AG08395 (cell line): ENCODE measurements around the gene SLC35F3.
"Not testable (repeated sequence)": the region's sequence is repeated elsewhere in the genome, so short reads cannot be mapped to it uniquely, and the experiment has no call there.

Source experiments
- DNase-seq: peaks from one replicate; pipeline ENCODE4 v3.0.0; 2012; ENCODE audit warnings: mixed read lengths, low spot score

The SLC35F3 gene

DNA sequence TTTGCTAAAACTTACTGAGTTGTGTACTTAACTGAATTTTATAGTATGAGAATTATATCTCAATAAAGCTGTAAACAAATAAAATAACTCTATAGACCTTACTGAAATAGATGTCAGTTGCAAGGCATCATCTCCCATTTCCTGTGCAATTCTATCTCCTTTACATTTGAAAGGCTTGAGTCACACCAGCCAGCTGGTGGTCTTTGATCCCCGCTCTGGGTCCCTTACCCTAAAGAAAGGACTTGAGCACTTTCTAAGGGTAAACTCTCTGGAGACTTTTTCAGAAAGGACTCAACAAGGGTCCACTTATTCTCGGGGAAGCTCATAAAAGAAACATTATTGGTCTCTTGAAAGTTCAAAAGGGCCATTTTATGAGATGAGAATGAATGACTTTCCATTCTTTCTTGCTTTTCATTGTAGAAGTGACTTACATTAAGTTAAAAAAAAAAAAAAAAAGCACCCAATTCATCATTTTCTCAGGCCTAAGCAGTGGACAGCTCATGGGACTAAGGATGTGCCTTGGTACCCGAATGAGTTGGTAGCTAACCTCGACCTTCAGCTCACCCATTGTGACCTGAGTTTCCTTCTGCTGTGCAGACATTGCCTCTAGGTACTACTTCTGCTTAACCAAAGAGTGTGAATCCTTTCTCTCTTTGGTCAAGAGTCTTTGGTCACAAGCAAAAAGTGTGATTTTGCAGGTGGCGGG, 321.8 kb downstream of the SLC35F3 start:
- no peak for DNase-seq

DNA sequence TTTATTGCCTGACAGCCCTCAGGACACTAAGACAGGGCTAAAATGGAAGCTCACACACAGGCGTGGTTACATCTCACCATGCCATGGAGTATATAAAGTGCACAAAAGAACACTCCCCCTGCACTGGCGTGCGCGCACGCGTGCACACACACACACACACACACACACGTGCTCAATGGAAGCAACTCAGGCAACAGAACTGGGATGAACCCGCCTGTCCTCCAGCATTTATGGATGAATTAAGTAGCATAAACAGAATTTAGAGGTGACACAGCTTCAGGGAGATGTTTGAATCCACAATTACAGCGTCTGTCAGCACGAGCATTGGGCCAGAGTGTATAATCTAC, 322.3 kb downstream of the SLC35F3 start:
- no peak for DNase-seq

DNA sequence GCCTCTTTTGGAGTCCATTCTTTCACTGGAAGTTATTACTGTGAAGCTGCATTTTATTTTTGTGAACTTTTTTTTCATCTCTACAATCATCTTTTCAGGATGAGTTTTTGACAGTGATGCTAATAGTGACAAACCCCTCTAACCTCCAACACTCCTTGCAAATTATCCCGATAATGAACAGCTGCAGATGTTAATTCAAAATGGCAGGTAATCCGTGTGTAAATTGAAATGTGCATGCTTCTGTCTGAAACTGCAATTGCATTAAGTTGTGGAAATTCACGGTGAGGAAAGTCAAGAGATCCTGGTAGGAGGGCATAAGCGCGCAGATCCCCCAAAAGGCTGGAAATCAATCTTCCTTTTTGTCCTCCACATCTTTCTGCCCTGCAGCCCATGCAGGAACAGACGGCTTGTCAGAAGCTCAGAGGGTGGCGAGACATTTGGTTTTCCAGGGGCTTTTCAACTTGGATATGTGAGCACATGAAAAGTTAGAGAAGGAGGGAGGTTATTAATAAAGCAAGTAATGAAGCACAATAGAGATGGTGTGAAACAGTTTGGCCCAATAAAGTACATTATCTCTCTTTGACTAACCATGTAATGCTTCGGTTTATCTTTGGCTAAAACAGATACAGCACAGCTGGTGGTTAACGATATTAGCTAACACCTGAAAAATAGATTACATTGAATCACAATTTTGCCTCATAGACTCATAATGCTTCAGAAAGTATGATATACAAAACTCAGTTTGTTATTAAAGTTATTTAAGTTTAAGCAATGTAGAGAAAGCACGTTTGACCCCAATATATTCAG, 325.3 kb downstream of the SLC35F3 start:
- DNase-seq: no peak

DNA sequence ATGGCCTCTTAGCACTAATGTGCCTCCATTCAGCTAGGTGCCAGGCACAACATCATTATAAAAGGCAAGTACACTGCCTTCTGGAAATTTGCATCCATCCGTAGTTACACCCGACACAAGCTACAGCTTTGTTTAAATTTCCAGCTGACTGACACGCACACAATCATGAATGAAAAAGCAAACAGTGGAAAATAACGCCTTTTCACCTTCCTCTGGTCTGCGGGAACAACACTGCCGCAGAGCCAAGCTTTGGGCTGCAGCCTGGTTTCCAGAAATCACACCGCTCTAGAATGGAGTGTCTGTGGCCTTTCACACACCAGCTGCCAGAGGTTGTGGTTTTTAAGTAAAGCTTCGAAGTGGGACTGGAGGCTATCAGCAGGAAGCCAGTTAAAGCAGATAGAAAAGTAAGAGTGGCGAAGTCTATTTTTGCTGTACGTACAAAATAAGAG, 326.0 kb downstream of the SLC35F3 start:
- DNase-seq: no peak

DNA sequence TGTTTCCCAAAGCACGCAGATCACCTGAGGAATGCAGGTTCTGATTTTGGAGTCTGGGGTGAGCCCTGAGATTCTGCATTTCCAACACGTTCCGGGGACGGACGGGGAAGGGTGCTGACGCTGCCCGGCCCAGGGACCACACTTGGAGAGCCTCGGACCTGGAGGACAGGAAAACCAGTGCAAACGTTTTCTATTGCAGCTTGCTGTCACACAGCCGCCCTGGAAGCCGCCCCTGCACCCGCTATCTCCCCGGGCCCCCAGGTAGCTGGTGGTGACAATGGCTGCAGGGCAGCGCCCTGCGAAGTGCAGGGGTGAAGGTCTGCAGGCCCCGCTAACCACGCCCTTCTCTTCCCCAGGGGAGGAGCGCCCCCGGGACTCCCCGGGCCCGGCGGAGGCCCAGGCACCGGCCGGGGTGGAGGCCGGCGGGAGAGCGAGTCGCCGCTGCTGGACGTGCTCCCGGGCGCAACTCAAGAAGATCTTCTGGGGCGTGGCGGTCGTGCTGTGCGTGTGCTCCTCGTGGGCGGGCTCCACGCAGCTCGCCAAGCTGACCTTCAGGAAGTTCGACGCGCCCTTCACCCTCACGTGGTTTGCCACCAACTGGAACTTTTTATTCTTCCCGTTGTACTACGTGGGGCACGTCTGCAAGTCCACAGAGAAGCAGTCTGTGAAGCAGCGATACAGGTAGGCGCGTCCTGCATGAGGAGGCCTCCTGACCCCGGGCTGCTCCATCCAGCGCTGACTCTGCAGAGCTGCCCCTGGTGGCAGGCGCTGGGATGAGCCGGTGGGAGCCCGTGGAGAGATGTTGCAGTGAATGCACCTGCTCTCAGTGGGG, 326.8 kb downstream of the SLC35F3 start:
- DNase-seq: no peak

- DNase-seq: no peak
Measured at GRCh38 chr1:234231893-234232276, 327.4 kb downstream of the SLC35F3 start.

DNA sequence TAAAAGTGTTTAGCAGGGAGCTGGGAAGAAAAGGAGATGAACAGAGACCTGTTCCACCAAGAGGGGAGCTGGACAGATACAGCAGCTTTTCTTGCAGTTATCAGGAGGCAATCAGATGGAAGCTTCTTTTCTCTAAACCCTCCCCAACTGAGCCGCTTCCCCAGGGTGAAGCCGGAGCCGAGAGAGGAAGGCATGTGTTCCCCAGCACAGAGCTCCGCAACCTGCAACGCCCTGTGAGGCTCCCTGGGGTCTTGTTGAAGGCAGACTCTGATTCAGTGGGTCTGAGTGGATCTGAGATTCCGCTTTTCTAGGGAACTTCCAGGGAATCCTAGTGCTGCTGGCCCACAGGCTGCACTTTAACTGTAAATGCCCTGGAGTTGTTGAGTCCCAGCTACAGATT, 329.7 kb downstream of the SLC35F3 start:
- no peak for DNase-seq

DNA sequence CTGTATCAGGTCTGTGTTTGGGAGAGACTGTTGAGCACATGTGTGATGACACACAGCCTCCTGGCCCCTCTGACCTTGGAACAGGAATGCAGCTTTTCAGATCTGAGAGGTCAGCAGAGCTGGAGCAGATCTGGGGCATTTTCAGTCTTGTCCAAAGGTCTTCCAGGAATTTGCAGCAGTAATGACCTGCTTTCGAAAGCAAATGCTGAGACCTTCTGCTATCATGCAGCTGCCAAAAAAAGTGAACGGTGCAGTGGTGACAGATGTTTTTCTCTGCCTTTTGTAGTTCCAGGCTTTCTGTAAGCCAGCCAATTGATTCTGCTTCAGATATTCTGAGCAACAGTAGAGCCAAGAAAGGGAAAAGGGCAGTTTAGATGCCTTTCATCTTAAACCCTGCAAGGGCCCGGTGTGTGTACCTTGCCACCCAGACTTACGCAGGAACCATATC, 331.0 kb downstream of the SLC35F3 start:
- no peak for DNase-seq

DNA sequence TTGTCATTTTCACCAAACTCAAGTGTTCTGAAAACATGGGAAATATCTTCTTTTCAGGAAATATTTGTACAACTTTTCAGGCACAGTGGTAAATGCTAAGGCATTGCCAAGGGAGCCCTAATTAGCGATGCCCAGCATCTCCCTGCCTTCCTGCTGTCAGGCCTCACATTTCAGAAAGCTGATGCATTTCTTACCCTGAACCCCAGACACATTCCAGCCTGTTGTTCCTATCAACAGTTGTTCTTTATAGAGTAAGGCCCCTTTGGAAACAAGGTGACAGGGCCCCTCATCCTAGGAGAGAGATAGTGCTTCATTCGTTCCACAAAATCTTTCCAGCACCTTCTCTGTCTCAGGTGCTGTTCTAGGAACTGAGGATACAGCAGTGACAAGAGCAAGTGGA, 332.9 kb downstream of the SLC35F3 start:
- no peak for DNase-seq

GRCh38 chr1:234238060-234238459, 333.6 kb downstream of the SLC35F3 start:
- no peak for DNase-seq

GRCh38 chr1:234239515-234239914, 335.0 kb downstream of the SLC35F3 start:
- no peak for DNase-seq

- no peak for DNase-seq
Measured at GRCh38 chr1:234239936-234240335, 335.5 kb downstream of the SLC35F3 start.

DNA sequence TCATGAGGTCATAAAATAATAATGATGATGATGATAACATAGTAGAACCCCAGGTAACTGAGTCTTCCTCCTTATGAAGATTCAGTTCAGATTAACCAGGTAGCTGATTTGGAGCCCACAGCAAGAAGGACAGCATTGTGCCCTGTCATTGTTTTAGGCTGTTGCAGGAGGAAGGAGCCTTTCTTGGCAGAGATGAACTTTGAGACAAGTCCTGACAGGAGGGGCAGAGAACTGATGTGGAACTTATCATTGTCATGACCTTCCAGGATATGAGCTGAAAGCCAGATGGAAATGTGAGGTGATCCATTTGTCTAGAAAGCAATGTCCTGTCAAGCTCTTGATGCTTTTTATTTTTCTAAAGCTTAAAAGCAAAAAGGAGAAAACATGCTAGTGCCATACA, 336.2 kb downstream of the SLC35F3 start:
- no peak for DNase-seq

DNA sequence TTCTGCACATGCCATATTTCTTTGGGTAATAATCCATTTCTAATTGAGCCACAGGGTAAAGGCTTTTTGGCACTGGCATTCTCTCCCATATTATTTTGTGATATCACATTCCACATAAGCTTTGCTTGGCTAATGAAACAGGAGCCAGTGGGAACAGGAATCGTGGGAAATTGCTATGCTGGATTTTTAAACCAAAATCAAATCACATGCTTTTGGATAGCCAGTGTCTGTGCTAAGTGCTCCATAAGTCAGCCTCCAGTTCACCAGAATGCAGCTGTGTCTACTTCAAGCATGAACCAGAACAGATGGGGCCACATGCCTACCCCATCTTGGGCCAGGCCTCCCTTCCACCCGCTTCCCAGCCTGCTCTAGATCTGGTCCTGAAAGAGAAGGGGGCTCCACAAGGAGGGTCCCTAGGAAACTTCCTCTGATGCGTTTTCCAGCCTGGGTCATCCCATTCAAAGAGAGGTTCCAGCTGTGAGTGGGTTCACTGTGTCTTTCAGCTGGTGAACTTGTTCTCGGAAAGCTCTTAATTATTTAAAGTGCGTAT, 337.5 kb downstream of the SLC35F3 start:
- no peak for DNase-seq

- no peak for DNase-seq
Measured at GRCh38 chr1:234243521-234244260, 339.2 kb downstream of the SLC35F3 start.

- no peak for DNase-seq
Measured at GRCh38 chr1:234244482-234244881, 340.0 kb downstream of the SLC35F3 start.

DNA sequence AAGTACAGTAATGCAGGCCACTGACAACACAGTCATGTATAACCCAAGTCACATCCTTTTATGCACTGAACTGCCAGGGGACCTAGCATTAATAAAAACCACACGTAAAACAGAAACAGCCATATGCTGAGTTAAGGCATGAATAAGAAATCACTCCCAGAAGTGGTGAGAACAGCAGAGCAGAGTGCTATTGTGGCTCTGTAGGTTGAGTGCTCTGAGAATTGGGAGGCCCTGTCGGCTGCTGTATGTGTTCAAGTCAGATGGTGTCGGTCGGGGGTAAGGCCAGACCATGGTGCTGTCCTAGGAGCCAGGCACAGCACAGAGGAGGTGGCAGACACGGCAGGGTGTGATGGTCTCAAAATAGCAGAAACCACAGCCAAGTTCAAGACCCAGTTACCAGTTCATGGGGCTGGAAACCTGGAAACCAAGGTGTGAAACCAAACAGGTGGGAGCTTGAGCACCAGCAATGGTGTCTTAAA, 342.2 kb downstream of the SLC35F3 start:
- DNase-seq: no peak

- not testable (repeated sequence) for DNase-seq
Measured at GRCh38 chr1:234247746-234248145, 343.3 kb downstream of the SLC35F3 start.

- no peak for DNase-seq
Measured at GRCh38 chr1:234250747-234251146, 346.3 kb downstream of the SLC35F3 start.

DNA sequence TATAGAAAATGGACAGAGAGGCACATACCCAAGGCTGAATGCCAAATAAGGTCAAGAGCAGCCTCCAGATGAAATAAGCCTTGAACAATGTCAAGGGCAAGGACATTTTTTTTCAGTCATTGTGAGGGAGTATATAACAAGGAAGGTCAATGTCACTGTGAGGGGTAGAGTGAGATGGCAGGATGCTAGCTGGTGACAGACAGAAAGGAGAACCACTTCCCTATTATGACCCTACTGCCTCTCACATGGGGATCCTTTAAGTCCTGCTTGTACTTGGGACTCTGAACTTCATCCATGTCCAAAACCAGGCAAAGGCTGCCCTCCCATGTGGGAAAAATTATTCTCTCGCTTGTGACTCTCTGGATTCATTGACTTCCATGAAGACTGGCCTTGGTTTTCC, 349.3 kb downstream of the SLC35F3 start:
- no peak for DNase-seq

DNA sequence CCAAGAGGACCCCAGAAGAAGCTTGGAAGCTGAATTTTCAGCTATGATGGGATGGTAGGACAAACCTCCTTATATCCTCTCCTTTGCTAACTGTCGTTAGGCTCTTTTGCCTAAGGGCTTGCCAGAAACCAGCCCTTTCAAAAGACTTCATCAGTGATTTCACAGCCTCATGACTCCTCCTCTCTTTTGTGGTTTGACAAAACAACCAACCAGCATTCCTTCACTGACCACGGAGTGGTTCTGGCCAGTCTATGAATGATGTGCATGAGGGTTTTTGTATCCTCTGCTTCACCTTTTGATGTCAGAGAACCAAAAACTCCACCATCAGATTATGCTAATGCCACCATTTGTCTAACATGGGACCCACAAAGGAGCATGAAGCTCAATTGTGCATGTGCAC, 351.9 kb downstream of the SLC35F3 start:
- DNase-seq: no peak

- DNase-seq: no peak
Measured at GRCh38 chr1:234258071-234258470, 353.6 kb downstream of the SLC35F3 start.
